Cerebellar cortex (tissue), 1 donor: Measurements from ENCODE around the gene ASB1.
A peak's percentile ranks its signal among the peaks of the same experiment; 100 is the strongest.
"Not testable (repeated sequence)": the region's sequence is repeated elsewhere in the genome, so short reads cannot be mapped to it uniquely, and the experiment has no call there.

Experiments used
- DNase-seq: peaks from one replicate; pipeline ENCODE4 v3.0.0-alpha.2; 2015; ENCODE audit warnings: low spot score

The ASB1 gene

GRCh38 chr2:238423561-238424312 lies 3.0 kb upstream of the ASB1 start:
- DNase-seq: no peak

- no peak for DNase-seq
Measured at GRCh38 chr2:238424313-238424700, 2.4 kb upstream of the ASB1 start.

GRCh38 chr2:238425505-238425978 lies 1.2 kb upstream of the ASB1 start:
- no peak for DNase-seq

- peak; percentile 30 for DNase-seq
Measured at GRCh38 chr2:238425979-238426567, 654 bp upstream of the ASB1 start.

- DNase-seq: no peak
Measured at GRCh38 chr2:238427435-238428162, 872 bp downstream of the ASB1 start.

GRCh38 chr2:238428866-238429265 lies 2.1 kb downstream of the ASB1 start:
- no peak for DNase-seq

GRCh38 chr2:238430781-238431180 lies 4.1 kb downstream of the ASB1 start:
- DNase-seq: no peak

GRCh38 chr2:238431456-238431855 lies 4.7 kb downstream of the ASB1 start:
- DNase-seq: no peak

- DNase-seq: no peak
Measured at GRCh38 chr2:238433300-238433915, 6.7 kb downstream of the ASB1 start.

GRCh38 chr2:238433941-238434845 lies 7.5 kb downstream of the ASB1 start:
- no peak for DNase-seq

- DNase-seq: no peak
Measured at GRCh38 chr2:238434846-238435751, 8.4 kb downstream of the ASB1 start.

- no peak for DNase-seq
Measured at GRCh38 chr2:238435752-238436096, 9.0 kb downstream of the ASB1 start.

- DNase-seq: no peak
Measured at GRCh38 chr2:238438856-238439849, 12.4 kb downstream of the ASB1 start.

GRCh38 chr2:238439917-238440316 lies 13.2 kb downstream of the ASB1 start:
- no peak for DNase-seq

GRCh38 chr2:238440331-238440730 lies 13.6 kb downstream of the ASB1 start:
- DNase-seq: no peak

- no peak for DNase-seq
Measured at GRCh38 chr2:238440767-238441166, 14.0 kb downstream of the ASB1 start.

- no peak for DNase-seq
Measured at GRCh38 chr2:238441262-238442114, 14.8 kb downstream of the ASB1 start.

GRCh38 chr2:238442257-238442656 lies 15.5 kb downstream of the ASB1 start:
- not testable (repeated sequence) for DNase-seq
